ENCODE measurements around the gene BMAL2. TPM values are rescaled to one million over a fixed set of nuclear protein-coding genes. Genes with fewer than 3 reads are reported as not detected.

BMAL2 gene
- total RNA-seq, 1 experiment from 2014 or later: 16.2 TPM

GRCh38 chr12:27361372-27361771 is 28.7 kb downstream of the BMAL2 start:
- DNase-seq (ENCODE audit: low spot score) (no peak), ATAC-seq (no peak)
- CTCF ChIA-PET: interaction anchor here (0.8 kb wide), 1 partner anchor 22 kb away, joined by 3 read pairs; no protein-coding TSS in a partner anchor
- H3K9me3 Mint-ChIP-seq: peaks cover 12% of the 10 kb centered on the region
- no peaks in the 10 kb centered on the region for H3K36me3 Mint-ChIP-seq
- POLR2A ChIA-PET: no interaction called here
- H3K27me3 Mint-ChIP-seq (ENCODE audit: low read depth): no peaks in the 10 kb centered on the region
- no peak overlapping the region for H3K4me3 Mint-ChIP-seq
- no peaks in the 10 kb centered on the region for H3K4me1 Mint-ChIP-seq
- no peak overlapping the region for H3K27ac Mint-ChIP-seq
- TF ChIP-seq FOXJ3 (CRISPR knock-in tag; IDR thresholded peaks at IDR 0.05; ENCODE audit: borderline replicate concordance) (no peak), CREB1 (CRISPR knock-in tag; IDR thresholded peaks at IDR 0.05) (no peak)

GRCh38 chr12:27366621-27367020 is 34.0 kb downstream of the BMAL2 start:
- Mint-ChIP-seq H3K27ac (no peak overlapping the region), H3K27me3 (ENCODE audit: low read depth) (no peaks in the 10 kb centered on the region), H3K4me3 (no peak overlapping the region), H3K9me3 (peaks cover 12% of the 10 kb centered on the region), H3K36me3 (peaks cover 4% of the 10 kb centered on the region; the same call in 1 of the 2 replicates), H3K4me1 (no peaks in the 10 kb centered on the region)
- TF ChIP-seq E2F4 (CRISPR knock-in tag; IDR thresholded peaks at IDR 0.05; ENCODE audit: borderline replicate concordance, low read depth) (no peak), ZSCAN18 (CRISPR knock-in tag; IDR thresholded peaks at IDR 0.05) (no peak), GRHL2 (CRISPR knock-in tag; IDR thresholded peaks at IDR 0.05; ENCODE audit: insufficient replicate concordance, severe bottlenecking) (no peak), NFATC4 (CRISPR knock-in tag; IDR thresholded peaks at IDR 0.05) (no peak), ZNF317 (CRISPR knock-in tag; IDR thresholded peaks at IDR 0.05; ENCODE audit: borderline replicate concordance, low read depth) (no peak), NFE2L1 (CRISPR knock-in tag; IDR thresholded peaks at IDR 0.05) (no peak)
- POLR2A ChIA-PET: no interaction called here
- no peak for ATAC-seq
- no peak for DNase-seq (ENCODE audit: low spot score)
- CTCF ChIA-PET: no interaction called here

- DNase-seq (ENCODE audit: low spot score) (no peak), ATAC-seq (no peak)
- Mint-ChIP-seq H3K27ac (no peak overlapping the region), H3K9me3 (peaks cover 12% of the 10 kb centered on the region), H3K4me1 (no peaks in the 10 kb centered on the region), H3K27me3 (ENCODE audit: low read depth) (no peaks in the 10 kb centered on the region), H3K4me3 (no peak overlapping the region), H3K36me3 (peaks cover 4% of the 10 kb centered on the region; the same call in 1 of the 2 replicates)
- ChIA-PET POLR2A (no interaction called here), CTCF (no interaction called here)
- TF ChIP-seq GRHL2 (CRISPR knock-in tag; IDR thresholded peaks at IDR 0.05; ENCODE audit: insufficient replicate concordance, severe bottlenecking) (no peak), ZNF232 (CRISPR knock-in tag; IDR thresholded peaks at IDR 0.05) (no peak), ZNF219 (CRISPR knock-in tag; IDR thresholded peaks at IDR 0.05; ENCODE audit: borderline replicate concordance) (no peak), STAT6 (CRISPR knock-in tag; conservative IDR thresholded peaks at IDR 0.05; ENCODE audit: low read depth) (no peak), SP1 (CRISPR knock-in tag; conservative IDR thresholded peaks at IDR 0.05) (no peak), AR (CRISPR knock-in tag; IDR thresholded peaks at IDR 0.05) (no peak)
Observed at GRCh38 chr12:27367078-27367477, 34.4 kb downstream of the BMAL2 start.

Data from WTC11 (cell line).